HG02885 (cell line): ENCODE data around the gene NGFR.
A peak's percentile ranks its signal among the peaks of the same experiment; 100 is the strongest.

Experiments
- ATAC-seq: cut with Tn5 transposase; IDR thresholded peaks from one replicate; pipeline ENCODE4 v1.9.1; 2021; ENCODE audit warnings: mild to moderate bottlenecking; ENCODE audit not compliant: unreplicated experiment, poor library complexity

The NGFR gene

DNA sequence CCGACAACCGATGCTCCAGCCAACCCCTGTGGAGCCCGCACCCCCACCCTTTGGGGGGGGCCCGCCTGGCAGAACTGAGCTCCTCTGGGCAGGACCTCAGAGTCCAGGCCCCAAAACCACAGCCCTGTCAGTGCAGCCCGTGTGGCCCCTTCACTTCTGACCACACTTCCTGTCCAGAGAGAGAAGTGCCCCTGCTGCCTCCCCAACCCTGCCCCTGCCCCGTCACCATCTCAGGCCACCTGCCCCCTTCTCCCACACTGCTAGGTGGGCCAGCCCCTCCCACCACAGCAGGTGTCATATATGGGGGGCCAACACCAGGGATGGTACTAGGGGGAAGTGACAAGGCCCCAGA is 17.9 kb downstream of the NGFR start:
- ATAC-seq, result no peak

DNA sequence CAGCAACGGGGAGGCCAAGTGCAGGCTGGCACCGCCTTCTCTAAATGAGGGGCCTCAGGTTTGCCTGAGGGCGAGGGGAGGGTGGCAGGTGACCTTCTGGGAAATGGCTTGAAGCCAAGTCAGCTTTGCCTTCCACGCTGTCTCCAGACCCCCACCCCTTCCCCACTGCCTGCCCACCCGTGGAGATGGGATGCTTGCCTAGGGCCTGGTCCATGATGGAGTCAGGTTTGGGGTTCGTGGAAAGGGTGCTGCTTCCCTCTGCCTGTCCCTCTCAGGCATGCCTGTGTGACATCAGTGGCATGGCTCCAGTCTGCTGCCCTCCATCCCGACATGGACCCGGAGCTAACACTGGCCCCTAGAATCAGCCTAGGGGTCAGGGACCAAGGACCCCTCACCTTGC is 18.5 kb downstream of the NGFR start:
- no peak for ATAC-seq

DNA sequence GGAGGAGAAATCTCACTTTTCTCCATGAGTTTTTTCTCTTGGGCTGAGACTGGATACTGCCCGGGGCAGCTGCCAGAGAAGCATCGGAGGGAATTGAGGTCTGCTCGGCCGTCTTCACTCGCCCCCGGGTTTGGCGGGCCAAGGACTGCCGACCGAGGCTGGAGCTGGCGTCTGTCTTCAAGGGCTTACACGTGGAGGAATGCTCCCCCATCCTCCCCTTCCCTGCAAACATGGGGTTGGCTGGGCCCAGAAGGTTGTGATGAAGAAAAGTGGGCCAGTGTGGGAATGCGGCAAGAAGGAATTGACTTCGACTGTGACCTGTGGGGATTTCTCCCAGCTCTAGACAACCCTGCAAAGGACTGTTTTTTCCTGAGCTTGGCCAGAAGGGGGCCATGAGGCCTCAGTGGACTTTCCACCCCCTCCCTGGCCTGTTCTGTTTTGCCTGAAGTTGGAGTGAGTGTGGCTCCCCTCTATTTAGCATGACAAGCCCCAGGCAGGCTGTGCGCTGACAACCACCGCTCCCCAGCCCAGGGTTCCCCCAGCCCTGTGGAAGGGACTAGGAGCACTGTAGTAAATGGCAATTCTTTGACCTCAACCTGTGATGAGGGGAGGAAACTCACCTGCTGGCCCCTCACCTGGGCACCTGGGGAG is 19.1 kb downstream of the NGFR start:
- ATAC-seq, result no peak

DNA sequence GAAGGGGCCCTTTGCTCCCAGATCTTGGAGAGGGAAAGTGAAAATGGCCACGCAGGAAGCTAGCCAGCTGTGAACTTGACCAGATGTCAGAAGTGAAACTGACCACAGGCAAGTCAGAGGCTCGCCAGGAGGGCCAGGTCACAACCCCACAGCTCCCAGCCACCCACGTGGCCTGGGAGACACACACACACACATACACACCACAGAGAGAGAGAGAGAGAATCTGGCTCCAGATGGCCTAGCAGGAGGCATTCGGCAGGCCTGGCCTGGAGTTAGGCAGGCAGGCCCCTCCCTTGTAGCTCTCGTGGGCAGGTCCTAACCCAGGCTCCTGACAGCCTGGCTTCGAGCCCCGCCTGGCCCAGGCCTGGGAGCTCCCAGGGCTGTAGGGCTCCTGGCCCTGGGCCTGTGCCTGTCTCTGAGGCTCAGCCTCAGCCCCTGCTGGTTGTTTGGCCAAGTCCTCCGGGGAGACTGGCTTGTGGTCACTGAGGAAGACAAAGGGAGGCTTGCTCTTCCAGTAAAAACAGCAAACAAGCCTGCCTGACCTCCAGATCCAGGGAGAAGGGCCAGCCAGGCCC is 20.2 kb downstream of the NGFR start:
- peak; percentile 90 for ATAC-seq

DNA sequence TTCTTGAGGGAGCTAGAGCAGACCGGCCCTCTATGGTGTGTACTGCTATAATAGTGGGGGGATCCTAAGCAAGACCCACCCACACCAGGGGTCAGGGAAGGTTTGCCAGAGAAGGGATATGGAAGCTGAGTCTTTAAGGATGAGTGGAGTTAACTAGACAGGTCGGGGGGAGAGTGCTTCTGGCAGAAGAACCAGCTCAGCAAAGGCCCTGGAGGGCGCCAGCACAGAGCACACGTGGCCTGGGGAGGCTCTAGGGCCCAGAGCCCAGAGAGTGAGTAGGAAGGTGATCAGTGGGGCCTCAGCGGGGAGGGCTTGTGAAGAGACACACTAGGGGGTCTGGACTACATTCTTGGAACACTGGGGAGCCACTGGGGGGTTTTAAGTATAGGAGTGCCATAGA is 21.1 kb downstream of the NGFR start:
- ATAC-seq, result no peak

DNA sequence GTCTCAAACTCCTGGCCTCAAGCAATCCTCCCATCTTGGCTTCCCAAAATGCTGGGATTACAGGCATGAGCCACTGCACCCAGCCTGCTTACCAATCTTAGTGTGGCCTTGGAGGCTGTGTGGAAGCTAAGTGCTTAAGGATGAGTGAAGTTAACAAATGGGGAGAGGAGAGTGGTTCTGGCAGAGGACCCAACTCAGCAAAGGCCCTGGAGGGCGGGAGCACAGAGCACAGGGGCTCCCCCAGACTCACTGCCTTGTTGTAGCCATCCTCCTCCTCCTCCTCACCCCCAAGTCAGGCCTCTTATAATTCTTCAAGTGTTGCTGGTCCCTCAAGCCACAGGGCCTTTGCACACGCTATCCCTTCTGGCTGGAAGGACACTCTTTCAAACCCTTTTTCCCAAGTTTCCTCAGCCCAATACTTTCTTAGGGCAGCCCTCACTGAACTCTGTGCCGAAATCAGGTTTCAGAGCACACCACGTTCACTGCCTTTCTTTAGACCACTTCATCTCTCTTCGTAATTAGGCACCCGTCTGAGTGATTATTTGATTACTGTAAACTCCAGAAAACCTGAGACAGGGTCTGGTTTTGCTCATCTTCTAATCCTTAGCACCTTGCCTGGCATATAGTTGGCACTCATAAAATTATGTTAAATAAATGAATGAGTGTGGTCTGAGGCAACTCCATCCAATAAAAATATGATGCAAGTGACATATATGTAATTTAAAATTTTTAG is 23.4 kb downstream of the NGFR start:
- ATAC-seq, result no peak

DNA sequence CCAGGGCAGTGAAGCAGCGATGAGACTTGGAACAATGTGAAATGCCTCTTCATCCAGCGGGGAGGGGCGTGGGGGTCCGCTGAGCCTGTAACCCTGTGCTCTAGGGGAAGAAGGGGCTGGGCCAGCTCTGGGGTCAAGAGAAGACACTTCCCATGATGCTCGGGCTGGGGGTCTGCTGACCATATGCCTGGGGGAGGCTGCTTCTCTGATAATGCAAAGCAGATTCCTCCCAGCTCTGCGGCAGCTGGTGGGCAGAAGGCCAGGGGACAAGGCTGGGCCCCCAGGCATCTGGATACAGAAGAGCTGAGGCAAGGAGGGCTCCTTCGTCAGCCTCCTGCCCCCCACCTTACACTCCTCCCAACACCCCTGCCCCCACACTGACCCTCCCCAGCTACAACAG is 24.7 kb downstream of the NGFR start:
- ATAC-seq, result no peak

DNA sequence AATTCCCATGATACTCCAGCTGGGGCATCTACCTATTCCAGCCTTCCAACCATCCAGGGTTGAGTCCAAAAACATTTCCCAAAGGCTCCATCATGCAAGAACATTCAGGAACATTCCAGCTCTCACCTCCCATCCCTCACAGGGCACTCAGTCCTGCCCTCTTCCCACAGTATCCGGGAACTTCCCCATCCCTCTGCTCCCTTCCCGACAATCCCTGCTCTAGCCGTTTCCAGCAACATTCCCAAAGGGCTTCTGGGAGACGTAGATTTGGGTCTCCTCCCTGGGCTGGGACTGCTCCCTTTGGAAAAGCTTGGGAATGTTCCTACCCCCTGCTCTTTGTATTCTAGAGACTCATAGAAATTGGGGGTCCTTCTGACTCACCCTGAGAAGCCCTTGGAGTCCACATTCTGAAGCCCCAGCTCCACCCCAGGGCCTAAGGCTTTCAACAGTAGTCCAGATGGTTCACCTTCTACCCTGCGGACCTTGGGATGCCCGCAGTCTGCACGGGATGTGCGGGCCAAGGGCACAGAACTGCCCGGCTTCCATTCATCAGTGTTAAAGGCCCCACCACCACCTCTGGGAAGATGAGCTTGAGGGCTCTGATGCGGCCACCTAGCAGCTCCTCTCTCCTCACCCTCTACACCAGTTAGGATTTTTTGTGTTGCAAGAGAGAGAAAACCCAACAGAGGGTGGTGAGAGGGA is 25.4 kb downstream of the NGFR start:
- ATAC-seq, result no peak

DNA sequence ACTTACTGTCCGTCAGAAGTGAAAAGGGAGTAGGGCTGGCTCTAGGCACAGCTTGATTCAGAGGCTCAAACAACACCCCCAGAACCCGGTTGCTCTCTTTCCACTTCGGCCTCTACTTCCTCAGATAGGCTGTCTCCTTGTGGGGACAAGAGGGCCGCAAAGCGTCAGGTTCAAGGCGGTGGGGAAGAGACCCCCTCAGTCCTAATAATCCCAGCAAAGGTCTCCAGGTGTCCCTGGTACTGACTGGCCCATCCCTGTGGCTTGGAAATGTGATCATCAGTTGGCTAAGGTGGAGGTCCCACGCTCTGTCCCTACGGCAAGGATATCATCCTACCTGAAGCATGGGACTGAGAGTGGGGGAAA is 26.0 kb downstream of the NGFR start:
- ATAC-seq, result no peak

DNA sequence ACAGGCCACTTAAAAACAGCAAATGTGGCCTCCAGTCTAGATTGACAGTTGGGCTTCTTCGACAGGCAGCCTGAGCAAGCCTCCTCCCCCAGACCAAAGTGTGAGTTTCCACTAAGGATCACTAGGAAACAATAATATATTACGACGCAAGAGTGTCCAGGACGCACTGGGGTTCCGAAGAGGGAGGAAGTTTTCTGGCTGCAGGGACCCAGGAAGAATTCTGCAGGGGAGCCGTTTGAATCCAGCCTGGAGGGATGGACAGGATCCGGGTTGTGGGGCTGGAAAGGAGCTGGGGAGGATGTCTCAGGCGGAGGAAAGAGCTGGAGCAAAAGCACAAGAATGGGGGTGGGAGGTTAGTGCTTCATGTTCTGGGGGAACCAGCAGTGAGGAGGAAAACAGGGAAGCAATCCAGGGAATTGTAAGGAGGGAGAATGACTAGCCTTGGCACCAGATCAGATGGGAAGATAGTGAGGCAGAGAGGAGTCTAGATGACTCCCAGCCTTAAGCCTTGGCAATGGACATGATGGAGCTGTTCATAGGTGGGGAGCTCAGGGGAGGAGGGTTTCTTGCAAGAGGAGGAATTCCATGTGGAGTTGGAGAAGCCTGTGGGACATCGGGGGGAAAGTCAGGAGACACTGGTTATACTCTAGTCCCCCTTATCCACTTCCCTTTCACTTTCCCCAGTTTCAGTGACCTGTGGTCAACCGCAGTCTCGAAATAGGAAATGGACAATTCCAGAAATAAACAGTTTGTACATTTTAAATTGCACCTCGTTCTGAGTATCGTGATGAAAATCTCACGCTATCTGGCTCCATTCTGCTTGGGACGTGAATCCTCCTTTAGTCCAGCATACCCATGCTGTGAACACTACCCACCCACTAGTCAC is 26.6 kb downstream of the NGFR start:
- ATAC-seq, result no peak

DNA sequence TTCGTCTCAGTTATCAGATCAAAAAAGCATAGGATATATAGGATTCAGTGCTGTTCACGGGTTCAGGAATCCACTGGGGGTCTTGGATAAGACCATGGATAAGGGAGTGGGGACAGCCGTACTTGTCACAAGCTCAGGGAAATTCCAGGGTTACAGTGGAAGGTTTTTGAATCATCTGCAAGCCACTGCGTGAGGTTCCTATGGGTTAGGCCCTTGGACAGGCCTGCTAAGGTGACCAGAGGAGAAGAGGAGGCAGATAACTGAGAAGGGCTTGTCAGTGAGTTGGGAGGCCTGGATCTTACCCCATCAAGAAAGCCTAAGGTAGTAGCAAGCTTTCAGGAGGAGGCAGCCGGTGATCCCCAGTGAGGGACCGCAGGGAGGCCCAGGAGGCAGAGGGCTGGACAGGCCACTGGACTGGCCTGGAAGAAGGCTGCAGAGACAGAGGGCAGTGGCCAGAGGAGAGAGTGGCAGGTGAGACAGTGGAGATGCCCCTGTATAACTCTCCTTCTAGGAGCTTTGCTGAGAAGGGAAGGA is 27.3 kb downstream of the NGFR start:
- no peak for ATAC-seq

DNA sequence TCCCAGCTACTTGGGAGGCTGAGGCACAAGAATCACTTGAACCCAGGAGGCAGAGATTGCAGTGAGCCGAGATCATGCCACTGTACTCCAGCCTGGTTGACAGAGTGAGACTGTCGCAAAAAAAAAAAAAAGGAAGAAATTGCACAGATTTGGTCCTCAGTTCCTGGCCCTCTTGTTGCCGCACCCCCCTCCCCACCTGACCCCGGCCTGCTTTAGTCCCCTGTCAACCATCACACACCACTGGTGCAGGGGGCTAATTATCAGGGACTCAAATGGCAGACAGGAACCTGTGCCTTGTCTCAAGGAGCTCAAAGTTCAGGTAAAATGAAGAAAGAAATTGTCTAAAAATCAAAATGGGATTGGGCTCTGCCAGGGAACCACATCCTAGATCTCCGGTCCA is 28.1 kb downstream of the NGFR start:
- ATAC-seq, result no peak

DNA sequence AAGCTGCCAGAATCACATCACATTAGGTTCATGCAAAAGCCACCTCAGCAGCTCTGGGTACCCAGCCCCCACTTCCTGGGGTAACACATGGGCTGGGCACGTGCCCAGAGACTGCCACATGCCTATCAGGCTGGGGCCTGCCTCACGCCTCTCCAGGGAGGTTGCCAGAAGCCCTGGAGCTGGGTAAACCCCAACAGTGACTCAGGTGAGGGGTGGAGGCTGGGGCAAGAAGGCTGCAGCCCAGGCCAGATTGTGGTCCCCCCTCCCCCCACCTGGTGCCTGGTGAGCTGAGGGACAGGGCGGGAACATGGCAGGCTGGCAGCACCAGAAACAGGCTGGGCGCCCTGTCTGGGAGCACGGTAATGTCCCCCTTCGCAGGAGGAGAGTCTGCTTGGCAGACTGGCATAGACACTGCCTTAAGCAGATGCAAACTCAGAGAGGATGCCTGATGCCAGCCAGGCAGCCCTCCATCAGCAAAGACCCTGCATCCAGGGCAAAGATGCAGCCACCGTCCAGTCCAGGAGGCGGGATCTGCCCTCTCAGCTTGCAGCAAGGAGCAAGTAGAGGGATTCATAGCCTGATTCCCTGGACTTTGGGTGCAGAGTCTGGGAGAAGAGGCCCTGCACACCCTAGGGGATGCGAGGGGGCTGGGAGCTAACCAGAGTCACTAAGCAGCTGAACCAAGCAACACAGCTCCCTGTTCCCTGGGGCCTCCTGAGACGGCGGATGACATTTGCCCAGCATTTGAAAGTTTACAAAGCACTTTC is 28.8 kb downstream of the NGFR start:
- ATAC-seq, result no peak

DNA sequence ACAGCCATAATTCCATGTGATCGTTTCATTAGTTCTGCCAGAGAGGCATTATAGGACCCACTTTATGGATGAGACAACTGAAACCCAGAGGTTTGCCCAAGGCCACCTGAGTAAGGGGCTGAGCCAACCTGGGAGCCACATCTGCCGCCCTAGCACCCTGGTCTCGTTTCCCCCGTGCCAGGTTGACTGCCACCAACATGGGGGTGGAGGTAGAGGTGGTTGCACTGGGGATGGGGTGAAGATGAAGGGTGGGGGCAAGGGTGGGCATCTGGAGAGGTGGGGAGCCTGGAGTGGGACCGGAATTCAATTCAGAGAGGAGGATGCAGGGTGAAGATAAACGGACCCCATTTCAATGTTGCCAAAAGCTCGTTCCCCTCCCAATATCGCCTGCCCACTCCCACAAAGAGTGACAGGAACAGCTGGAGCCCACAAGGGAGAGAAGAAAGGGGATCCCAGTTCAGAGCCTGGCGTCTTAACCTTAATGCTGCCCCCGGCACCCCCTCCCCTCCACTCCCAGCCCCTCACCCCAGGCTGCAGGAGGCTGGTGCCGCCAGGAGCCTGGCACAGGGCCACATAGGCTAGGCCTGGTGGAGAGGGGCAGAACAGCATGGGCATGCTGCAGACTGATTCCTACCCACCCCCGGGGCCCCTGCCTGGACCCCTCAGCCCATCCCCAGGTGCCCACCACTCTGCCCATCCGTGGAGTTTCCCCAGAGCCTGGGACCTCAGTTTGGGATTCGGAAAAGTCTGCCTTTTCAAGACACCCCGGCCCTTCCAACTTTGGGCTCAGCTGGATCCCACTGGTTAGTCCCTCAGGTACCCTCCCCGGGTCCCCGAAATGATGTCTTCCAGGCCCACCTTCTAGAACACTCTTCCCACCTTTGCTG is 29.6 kb downstream of the NGFR start:
- no peak for ATAC-seq

DNA sequence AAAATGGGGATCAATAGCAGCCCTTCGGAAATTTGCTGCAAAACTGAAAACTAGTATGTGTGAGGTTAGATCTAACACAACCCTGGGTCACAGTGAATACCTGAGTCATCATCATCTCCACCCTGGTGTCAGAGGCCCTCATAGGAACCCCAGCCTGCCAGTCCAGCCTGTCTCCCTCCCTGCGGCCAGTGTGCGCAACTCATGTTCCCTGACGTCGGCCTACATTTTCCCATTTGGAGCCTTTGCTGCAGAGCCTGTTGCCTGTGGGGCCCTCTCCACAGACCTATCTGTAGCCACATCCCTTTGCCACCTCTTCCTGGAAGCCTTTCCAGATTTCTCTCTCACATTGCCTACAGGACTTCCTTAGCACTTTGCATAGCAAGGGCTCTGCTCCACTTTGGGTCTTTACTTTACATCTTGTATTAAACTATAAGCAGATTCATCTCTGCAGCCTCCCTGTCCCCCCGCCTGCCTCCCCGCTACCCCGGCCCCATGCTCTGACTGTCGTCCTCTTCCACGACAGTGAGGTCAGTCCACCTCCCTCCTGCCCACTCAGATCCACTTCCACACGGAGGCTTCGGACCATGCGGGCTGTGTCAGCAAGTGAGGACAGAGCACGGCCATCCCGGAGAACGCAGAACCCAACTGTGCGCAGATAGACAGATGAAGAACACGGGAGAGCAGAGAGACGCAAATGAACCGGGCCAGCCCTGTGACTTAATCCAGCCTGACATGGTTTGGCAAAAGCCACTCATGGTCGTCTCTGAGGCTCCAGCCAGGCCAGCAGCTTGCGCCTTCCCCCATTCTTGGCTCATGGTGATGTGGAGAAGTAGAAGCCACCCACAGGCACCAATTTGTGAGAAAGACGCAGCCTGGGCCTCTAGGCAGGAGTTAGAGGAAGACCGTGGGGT is 31.0 kb downstream of the NGFR start:
- no peak for ATAC-seq

DNA sequence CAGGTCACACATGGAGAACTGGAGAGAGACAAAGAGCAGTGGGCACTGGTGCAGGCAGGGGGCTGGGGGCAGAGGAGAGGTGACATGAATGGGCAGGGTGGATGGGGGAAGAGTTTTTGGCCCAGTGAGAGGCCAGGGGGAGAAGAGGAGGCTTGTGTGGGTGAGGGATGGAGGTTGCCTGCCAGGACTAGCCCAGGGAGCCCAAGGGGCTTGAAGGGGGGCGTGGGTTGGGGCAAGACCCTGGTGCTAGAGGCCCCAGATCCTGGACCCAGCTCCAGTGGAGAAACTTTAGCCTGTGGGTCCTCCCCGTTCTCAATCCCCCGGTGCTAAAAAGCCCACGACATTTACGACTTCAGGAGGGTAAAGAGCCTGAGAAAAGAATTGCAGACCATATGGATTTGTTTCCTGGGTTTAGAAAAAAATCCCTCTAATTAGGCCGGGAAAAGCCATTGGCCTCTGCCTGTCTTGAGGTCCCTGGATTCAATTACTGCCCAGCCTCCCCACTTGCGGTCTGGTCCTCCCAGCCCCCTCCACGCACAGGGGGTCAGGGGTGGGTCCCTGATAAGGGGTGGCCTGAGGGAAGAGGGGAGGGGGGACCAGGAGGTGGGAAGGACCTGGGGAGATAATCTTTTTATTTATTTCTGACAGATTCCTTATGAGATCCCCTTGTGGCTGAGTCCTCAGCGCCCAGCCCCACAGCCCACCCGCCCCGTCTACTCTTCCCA is 33.0 kb downstream of the NGFR start:
- no peak for ATAC-seq

DNA sequence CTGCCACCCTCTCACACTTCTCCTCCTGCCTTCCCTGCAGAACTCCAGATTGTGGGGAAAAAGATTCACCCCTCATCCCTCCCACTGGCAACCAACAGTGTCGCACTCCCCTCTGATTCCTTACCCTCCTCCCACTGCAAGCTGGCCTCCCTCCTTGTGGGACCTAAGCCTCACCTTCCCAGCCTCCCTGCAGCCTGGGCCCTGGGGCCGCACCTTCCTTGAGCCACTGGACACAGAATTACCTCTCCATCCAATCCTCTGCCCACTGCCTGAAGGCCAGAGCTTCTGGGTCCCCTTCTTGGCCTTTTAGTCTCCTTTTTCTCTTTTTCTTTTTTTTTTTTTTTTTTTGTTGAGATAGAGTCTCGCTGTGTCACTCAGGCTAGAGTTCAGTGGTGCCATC is 33.9 kb downstream of the NGFR start:
- no peak for ATAC-seq
